Ishikawa (cell line): ENCODE measurements around the gene PRSS53.

Source experiments
- EGR1 ChIP-seq: IDR thresholded peaks from 2 replicates; pipeline ENCODE4 v1.6.1; 2012
- EP300 ChIP-seq: IDR thresholded peaks from 2 replicates; pipeline ENCODE4 v1.6.1; 2012; ENCODE audit warnings: borderline replicate concordance
- FOXM1 ChIP-seq: IDR thresholded peaks from 2 replicates; pipeline ENCODE4 v1.6.1; 2012; ENCODE audit warnings: low read depth, borderline replicate concordance
- RAD21 ChIP-seq: IDR thresholded peaks from 2 replicates; pipeline ENCODE4 v1.6.1; 2012; ENCODE audit warnings: low read depth
- REST ChIP-seq: IDR thresholded peaks from 2 replicates; pipeline ENCODE4 v1.6.1; 2012; ENCODE audit warnings: low read depth, mild to moderate bottlenecking
- TAF1 ChIP-seq: IDR thresholded peaks from 2 replicates; pipeline ENCODE4 v1.6.1; 2012; ENCODE audit warnings: low read depth, mild to moderate bottlenecking
- USF1 ChIP-seq: IDR thresholded peaks from 2 replicates; pipeline ENCODE4 v1.6.1; 2012
- YY1 ChIP-seq: IDR thresholded peaks from 2 replicates; pipeline ENCODE4 v1.6.1; 2012; ENCODE audit warnings: low read depth

DNA sequence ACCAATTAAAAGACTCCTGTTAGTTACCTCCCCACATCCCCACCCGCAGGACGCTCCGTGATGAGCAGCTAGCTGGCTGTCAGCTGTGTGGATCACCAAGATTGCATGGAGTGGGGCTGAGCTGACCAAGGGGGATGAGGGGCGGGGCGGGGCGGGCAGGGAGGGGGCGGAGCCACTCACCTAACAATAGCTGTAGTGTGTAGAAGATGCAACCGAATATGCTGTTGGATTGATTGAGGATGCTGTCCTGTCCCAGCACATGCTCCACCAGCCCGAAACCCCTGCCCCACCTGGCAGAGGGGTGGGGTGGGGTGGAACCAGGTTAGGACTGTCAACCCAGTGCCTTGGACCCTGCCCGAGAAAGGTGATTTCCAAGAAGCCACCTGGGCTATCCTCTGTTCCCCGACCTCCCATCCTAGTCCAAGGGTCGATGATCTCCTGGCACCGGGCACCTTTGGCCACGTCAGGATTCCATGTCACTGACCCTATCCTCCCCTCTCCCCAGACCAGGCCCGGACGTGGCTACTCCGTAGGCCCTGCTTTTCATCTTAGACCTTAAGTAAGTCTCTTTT lies 4.5 kb upstream of the PRSS53 start:
- TF ChIP-seq EP300 = no peak
- TF ChIP-seq REST = no peak
- TF ChIP-seq YY1 = no peak
- TF ChIP-seq RAD21 = no peak
- TF ChIP-seq EGR1 = no peak
- TF ChIP-seq TAF1 = no peak
- no peak for TF ChIP-seq FOXM1
- no peak for TF ChIP-seq USF1
